ENCODE measurements around the gene TCTN3. TPM values are rescaled to one million over a fixed set of nuclear protein-coding genes. Genes with fewer than 3 reads are reported as not detected.

TCTN3 gene
- total RNA-seq, 4 donors from 2014 or later, result 18.3 to 26.2 (median 22.7) TPM

GRCh38 chr10:95716866-95717265 is 23.1 kb upstream of the TCTN3 start:
- 74% methylated on average over 2 of the region's 2 CpGs for WGBS

GRCh38 chr10:95716466-95716865 is 22.7 kb upstream of the TCTN3 start:
- Histone ChIP-seq H3K36me3 (no peaks in the 10 kb centered on the region), H3K4me3 (no peak overlapping the region), H3K27me3 (no peaks in the 10 kb centered on the region), H3K4me1 (no peaks in the 10 kb centered on the region), H3K9me3 (no peaks in the 10 kb centered on the region), H3K27ac (no peak overlapping the region)
- no peak for DNase-seq (ENCODE audit: low spot score in 2 of 2)
- TF ChIP-seq POLR2AphosphoS5 (IDR thresholded peaks at IDR 0.05) (no peak), CTCF (IDR thresholded peaks at IDR 0.05) (no peak)
- 84% methylated on average over 3 of the region's 3 CpGs for WGBS

More at GRCh38 chr10:95716866-95717265, 23.1 kb upstream of the TCTN3 start:
- H3K36me3 ChIP-seq, result no peaks in the 10 kb centered on the region
- TF ChIP-seq CTCF (IDR thresholded peaks at IDR 0.05) (no peak), EP300 (IDR thresholded peaks at IDR 0.05) (no peak), POLR2A (IDR thresholded peaks at IDR 0.05) (no peak), POLR2AphosphoS5 (IDR thresholded peaks at IDR 0.05) (no peak)
- H3K27me3 ChIP-seq, result no peaks in the 10 kb centered on the region
- H3K27ac ChIP-seq, result no peak overlapping the region
- no peak overlapping the region for H3K4me3 ChIP-seq
- H3K4me1 ChIP-seq, result no peaks in the 10 kb centered on the region
- DNase-seq (ENCODE audit: low spot score in 2 of 2), result no peak
- no peaks in the 10 kb centered on the region for H3K9me3 ChIP-seq

GRCh38 chr10:95711492-95711891 is 17.8 kb upstream of the TCTN3 start:
- Histone ChIP-seq H3K36me3 (no peaks in the 10 kb centered on the region), H3K27me3 (no peaks in the 10 kb centered on the region), H3K27ac (no peak overlapping the region), H3K9me3 (no peaks in the 10 kb centered on the region), H3K4me3 (no peak overlapping the region), H3K4me1 (no peaks in the 10 kb centered on the region)
- TF ChIP-seq CTCF (IDR thresholded peaks at IDR 0.05) (no peak), POLR2AphosphoS5 (IDR thresholded peaks at IDR 0.05) (no peak), POLR2A (IDR thresholded peaks at IDR 0.05) (no peak), EP300 (IDR thresholded peaks at IDR 0.05) (no peak)
- no peak for DNase-seq (ENCODE audit: low spot score in 2 of 2)
- WGBS, result 95% methylated on average over 4 of the region's 4 CpGs

GRCh38 chr10:95706990-95707389 is 13.3 kb upstream of the TCTN3 start:
- WGBS, result no CpG with 5 or more reads among the region's 7 CpGs
- Histone ChIP-seq H3K27ac (no peak overlapping the region), H3K4me1 (no peaks in the 10 kb centered on the region), H3K27me3 (no peaks in the 10 kb centered on the region), H3K9me3 (no peaks in the 10 kb centered on the region), H3K36me3 (no peaks in the 10 kb centered on the region), H3K4me3 (no peak overlapping the region)
- no peak for DNase-seq (ENCODE audit: low spot score in 2 of 2)
- TF ChIP-seq CTCF (IDR thresholded peaks at IDR 0.05), result no peak
- TF ChIP-seq POLR2AphosphoS5 (IDR thresholded peaks at IDR 0.05), result no peak
- no peak for TF ChIP-seq POLR2A (IDR thresholded peaks at IDR 0.05)
- no peak for TF ChIP-seq EP300 (IDR thresholded peaks at IDR 0.05)

GRCh38 chr10:95706573-95706972 is 12.8 kb upstream of the TCTN3 start:
- no peak for DNase-seq (ENCODE audit: low spot score in 2 of 2)
- no peaks in the 10 kb centered on the region for H3K9me3 ChIP-seq
- WGBS, result no CpG with 5 or more reads among the region's 6 CpGs
- H3K4me3 ChIP-seq, result no peak overlapping the region
- no peaks in the 10 kb centered on the region for H3K27me3 ChIP-seq
- H3K36me3 ChIP-seq, result no peaks in the 10 kb centered on the region
- no peaks in the 10 kb centered on the region for H3K4me1 ChIP-seq
- no peak overlapping the region for H3K27ac ChIP-seq
- TF ChIP-seq POLR2AphosphoS5 (IDR thresholded peaks at IDR 0.05), result no peak
- no peak for TF ChIP-seq CTCF (IDR thresholded peaks at IDR 0.05)
- no peak for TF ChIP-seq EP300 (IDR thresholded peaks at IDR 0.05)
- TF ChIP-seq POLR2A (IDR thresholded peaks at IDR 0.05), result no peak

All from suprapubic skin (tissue), 4 donors.